Kidney epithelial cell (primary cell): ENCODE data around the gene CCDC106. TPM values are rescaled to one million over a fixed set of nuclear protein-coding genes. Genes with fewer than 3 reads are reported as not detected.

ENCODE experiments used
- DNase-seq: peaks from one replicate; pipeline ENCODE4 v3.0.0-alpha.2; 2010; ENCODE audit warnings: low read depth
- H3K27me3 ChIP-seq: 2 replicates; pipeline ENCODE4 v1.6.0; 2011; ENCODE audit warnings: low read length; ENCODE audit not compliant: control insufficient read depth, insufficient read depth
- H3K36me3 ChIP-seq: 2 replicates; pipeline ENCODE4 v1.5.1; 2011; ENCODE audit warnings: low read length; ENCODE audit not compliant: control insufficient read depth, insufficient read depth
- H3K4me3 ChIP-seq: 2 replicates; pipeline ENCODE4 v1.5.1; 2011; ENCODE audit warnings: low read depth, mild to moderate bottlenecking, control low read depth, low read length
- CTCF ChIP-seq: IDR thresholded peaks from 2 replicates; pipeline ENCODE4 v1.5.1; 2011; ENCODE audit warnings: mild to moderate bottlenecking, moderate library complexity, low read length, control low read depth, inconsistent platforms; ENCODE audit not compliant: insufficient read depth, poor library complexity, severe bottlenecking
- total RNA-seq: library from RNA; depleted of rRNA; stranded (reverse); fragments of >200 nt; gene quantifications from 2 replicates; pipeline ENCODE4 v1.2.3, GENCODE V29; 2015

Gene CCDC106
- total RNA-seq, 1 donor from 2014 or later = 12.2 TPM

- Histone ChIP-seq H3K4me3 (no peak overlapping the region), H3K36me3 (peaks cover 3% of the 10 kb centered on the region), H3K27me3 (no peaks in the 10 kb centered on the region)
These were observed 31.6 kb upstream of the CCDC106 start for GRCh38 chr19:55616395-55616875.

GRCh38 chr19:55617426-55617825 is 30.6 kb upstream of the CCDC106 start:
- TF ChIP-seq CTCF = no peak
- Histone ChIP-seq H3K27me3 (no peaks in the 10 kb centered on the region), H3K4me3 (no peak overlapping the region), H3K36me3 (peaks cover 3% of the 10 kb centered on the region)
- no peak for DNase-seq

More at GRCh38 chr19:55616395-55616875, 31.6 kb upstream of the CCDC106 start:
- DNase-seq = no peak
- TF ChIP-seq CTCF = no peak

- Histone ChIP-seq H3K36me3 (peaks cover 3% of the 10 kb centered on the region), H3K4me3 (no peak overlapping the region), H3K27me3 (no peaks in the 10 kb centered on the region)
- no peak for TF ChIP-seq CTCF
- DNase-seq = no peak
These were observed 29.6 kb upstream of the CCDC106 start for GRCh38 chr19:55618426-55618825.

GRCh38 chr19:55619286-55619685 is 28.7 kb upstream of the CCDC106 start:
- H3K36me3 ChIP-seq = peaks cover 3% of the 10 kb centered on the region
- no peak for DNase-seq
- TF ChIP-seq CTCF = no peak
- no peaks in the 10 kb centered on the region for H3K27me3 ChIP-seq
- no peak overlapping the region for H3K4me3 ChIP-seq

- Histone ChIP-seq H3K27me3 (no peaks in the 10 kb centered on the region), H3K36me3 (peaks cover 3% of the 10 kb centered on the region), H3K4me3 (no peak overlapping the region)
- no peak for TF ChIP-seq CTCF
- DNase-seq = no peak
These were observed 27.4 kb upstream of the CCDC106 start for GRCh38 chr19:55620410-55621204.

- peaks cover 3% of the 10 kb centered on the region for H3K36me3 ChIP-seq
- TF ChIP-seq CTCF = no peak
- no peak for DNase-seq
- no peaks in the 10 kb centered on the region for H3K27me3 ChIP-seq
- no peak overlapping the region for H3K4me3 ChIP-seq
These were observed 26.8 kb upstream of the CCDC106 start for GRCh38 chr19:55621205-55621672.
